Bone marrow (tissue), 2 donors: ENCODE data around the gene PLPPR1.

Experiments used
- DNase-seq, 2 donors: peaks; one replicate each; lab custom pipeline; 2025; lab: John Stamatoyannopoulos, UW

Gene PLPPR1

GRCh38 chr9:101209670-101210069 is 181.1 kb downstream of the PLPPR1 start:
- no peak for DNase-seq

DNA sequence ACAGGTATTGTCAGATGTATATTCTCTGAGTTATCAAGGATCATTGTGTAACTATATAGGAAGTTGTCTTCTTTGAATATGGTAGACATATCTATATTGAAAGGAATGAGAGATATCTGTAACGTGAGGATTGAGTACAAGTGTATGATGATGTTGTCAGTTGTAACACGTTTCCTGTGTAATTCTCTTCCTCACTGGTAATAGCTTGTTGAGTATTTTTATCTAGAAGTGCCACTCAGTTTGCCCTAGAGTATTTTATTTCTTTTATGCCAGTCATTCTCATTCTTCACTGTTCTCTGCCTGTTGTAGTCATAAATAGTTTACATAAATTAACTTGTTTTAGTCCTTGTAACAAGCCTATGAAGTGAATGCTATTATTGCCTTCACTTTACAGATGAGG is 184.1 kb downstream of the PLPPR1 start:
- no peak for DNase-seq

DNA sequence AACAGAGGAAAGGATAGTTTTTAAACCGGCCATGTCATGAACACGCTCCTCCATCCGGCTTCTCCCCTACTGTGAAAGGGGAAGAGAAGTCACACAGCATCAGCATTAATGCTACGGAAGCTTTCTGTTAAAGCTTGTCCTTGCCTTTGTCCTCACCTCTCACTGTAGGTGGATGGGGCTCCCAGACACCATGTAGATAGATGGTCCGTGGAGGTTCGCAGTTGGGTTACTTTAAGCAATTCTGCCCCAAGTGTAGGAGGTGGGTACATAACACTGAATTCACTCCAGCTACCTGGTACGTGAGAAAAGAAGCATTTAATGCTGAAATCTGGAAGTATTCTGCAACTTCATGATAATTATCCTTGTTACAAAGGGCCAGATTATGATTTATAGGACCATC is 190.5 kb downstream of the PLPPR1 start:
- no peak for DNase-seq

DNA sequence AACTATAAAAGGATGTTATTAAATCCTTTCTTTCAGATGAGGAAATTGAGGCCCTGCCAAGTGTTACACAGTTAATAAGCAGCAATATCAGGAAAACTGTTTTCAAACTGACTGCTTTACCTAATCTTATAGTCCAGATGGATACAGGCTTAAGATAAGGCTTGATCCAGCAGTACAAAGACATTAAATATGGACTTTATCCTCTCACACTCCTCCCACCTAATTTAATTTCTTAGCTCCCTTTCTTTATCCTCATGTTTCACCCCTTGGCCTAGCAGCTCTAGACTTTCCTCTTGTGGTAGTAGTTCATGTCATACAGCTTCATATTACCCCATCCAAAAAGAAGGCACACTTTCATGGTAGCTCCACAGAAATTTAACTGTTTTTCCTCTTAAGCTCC is 191.8 kb downstream of the PLPPR1 start:
- DNase-seq: no peak

DNA sequence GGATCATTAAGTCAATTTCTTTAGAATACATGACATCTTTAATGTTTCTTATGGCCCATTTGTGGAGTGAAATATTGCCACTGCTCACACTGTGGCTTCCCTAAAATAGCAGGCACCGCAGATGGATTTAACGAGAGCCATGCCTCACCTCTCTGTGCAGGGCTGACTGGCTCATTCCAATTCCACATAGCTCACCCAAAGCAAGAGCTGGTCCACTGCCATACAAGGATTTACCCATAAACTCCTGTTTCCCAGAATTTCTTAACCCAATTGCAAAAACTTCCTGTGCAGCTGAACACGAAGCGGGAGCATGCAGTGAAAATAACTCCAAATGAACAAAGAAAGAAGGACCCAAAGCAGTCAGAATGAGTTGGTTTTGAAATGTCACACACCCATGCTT is 196.7 kb downstream of the PLPPR1 start:
- no peak for DNase-seq

DNA sequence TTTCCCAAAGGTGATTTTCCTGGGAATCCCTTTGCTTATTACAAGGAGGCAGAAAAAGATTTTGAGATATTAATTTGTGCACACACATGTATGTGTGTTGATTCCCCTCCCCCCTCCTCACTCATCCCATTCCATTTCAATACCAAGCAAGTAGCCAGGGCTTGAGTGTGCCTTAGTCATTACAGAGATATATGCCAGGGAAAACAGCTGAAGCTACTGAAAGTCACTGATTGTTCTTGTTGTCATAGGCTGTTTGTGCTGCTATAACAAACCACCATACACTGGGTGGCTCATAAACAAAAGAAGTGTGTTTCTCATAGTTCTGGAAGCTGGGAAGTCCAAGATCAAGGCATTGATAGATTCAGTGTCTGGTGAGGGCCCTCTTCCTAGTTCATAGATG is 197.6 kb downstream of the PLPPR1 start:
- DNase-seq: no peak

DNA sequence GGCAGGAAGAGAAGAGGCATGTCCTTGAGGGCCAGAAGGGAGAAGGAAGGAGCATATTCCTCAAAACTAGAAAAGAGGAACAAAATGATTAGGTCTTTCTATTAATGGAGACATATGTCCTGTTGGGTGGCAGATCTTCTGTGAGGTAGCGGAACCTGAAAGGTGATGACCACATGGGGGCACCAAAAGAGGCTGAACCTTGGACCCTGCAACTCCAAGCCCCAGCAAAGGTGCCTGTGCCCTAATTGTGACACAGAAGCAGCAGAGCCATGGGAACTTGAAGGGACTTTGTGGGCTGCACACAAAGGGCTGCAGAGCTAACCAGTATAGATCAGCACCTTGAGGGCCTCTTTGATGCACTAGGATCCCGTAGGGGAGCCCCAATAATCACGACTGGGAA is 198.3 kb downstream of the PLPPR1 start:
- no peak for DNase-seq

GRCh38 chr9:101229606-101230005 is 201.1 kb downstream of the PLPPR1 start:
- DNase-seq: no peak

GRCh38 chr9:101232405-101232977 is 204.0 kb downstream of the PLPPR1 start:
- no peak for DNase-seq

GRCh38 chr9:101235105-101235866 is 206.8 kb downstream of the PLPPR1 start:
- no peak for DNase-seq

DNA sequence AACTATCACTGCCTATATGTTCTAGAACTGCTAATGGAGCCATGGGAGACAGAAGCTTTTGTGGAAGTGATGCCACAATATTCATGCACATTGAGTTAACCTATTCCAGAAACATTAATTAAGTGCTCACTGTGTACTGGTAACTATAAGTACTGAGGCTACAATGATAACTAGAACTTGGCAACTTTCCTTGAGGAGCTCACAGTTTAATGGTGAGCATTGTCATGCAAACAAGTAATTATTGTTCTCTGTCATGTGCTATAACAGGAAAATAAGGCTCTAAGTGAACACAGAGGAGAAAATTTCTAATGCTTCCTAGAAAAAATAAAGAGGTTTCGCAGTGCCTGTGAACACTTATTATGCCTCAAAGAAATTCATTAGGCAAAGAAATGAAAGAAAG is 214.1 kb downstream of the PLPPR1 start:
- no peak for DNase-seq

GRCh38 chr9:101246691-101247090 is 218.2 kb downstream of the PLPPR1 start:
- DNase-seq: no peak

DNA sequence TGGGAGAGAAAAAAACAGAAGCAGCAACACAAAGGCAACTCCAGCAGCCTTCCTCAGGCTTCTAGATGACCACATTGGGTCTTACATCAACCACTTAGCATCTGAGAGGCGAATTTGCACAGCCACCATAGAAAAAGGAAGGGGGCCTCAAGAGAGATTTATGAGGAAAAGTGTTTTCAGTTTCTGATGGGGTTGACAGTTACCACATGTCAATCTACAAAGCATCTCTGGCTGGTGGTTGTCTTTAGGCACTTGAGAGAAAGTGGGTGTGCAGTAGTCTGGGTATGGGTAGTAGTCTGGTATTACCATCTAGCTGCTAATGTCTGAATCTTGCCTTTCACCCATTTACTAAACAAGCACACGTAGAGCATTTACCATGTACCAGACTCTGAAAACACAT is 218.8 kb downstream of the PLPPR1 start:
- no peak for DNase-seq

GRCh38 chr9:101254733-101255433 is 226.4 kb downstream of the PLPPR1 start:
- DNase-seq: no peak

GRCh38 chr9:101264727-101265126 is 236.2 kb downstream of the PLPPR1 start:
- no peak for DNase-seq

DNA sequence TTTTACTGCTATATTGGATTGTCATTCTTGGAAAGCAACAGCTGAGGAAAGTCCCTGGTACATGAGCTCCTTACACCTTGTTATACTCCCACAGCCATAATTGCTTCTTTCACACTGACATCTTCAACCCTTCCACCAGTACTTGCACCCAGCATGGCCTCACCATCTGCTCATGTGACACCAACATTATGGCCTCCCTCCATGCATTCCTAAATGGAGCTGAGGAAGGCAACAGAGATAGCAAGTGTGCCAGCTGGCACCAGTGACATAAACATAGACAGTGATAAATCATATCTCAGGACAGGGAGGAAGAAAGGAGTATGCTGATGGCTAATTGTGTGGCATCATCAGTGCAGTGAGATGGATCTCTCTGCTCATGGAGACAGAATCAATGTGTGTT is 236.7 kb downstream of the PLPPR1 start:
- no peak for DNase-seq

GRCh38 chr9:101268426-101268825 is 239.9 kb downstream of the PLPPR1 start:
- DNase-seq: no peak

DNA sequence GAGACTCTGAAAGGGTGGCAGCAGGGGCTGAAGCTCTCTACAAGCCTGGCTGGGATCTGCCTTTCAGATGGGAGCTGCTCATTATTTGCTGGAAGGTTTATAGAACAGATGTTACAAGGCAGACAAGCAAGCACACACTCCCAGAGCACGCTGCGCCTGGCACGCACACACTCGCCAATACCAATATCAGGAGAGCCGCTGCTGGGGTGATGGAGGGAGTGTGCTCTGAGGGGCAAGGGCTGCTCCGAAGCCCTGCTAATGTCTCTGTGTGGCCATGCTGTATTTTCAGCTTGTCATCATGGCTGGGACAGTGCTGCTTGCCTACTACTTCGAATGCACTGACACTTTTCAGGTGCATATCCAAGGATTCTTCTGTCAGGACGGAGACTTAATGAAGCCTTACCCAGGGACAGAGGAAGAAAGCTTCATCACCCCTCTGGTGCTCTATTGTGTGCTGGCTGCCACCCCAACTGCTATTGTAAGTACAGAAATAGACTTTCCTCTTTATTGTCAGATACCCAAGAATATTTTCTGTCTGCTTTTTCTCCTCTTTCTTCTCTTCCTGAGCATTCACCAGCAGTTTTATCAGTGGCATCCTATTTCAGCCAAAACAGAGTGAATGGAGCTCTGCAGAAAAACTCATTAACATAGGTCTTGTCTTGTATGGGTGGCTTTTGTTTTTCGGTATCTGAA is 241.2 kb downstream of the PLPPR1 start:
- DNase-seq: no peak

- no peak for DNase-seq
Observed at GRCh38 chr9:101270302-101270701, 241.8 kb downstream of the PLPPR1 start.

DNA sequence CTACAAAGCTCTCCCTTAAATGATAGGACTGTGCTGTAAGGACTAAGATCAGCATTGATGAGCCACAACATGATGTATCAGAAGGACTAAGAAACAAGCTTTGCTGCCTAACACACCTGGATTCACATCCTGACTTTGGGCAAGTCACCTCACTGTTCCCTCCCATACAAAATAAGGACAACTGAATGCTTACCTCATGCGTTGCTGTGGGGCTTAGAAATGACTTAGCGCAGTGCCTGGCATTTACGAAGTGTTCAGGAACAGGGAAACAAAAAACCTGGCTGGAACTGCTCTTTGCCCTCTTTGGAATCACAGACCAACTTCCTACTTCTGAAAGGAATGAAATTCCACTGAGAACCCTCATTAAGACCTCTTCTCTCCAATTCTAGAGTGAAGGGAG is 242.6 kb downstream of the PLPPR1 start:
- DNase-seq: no peak

DNA sequence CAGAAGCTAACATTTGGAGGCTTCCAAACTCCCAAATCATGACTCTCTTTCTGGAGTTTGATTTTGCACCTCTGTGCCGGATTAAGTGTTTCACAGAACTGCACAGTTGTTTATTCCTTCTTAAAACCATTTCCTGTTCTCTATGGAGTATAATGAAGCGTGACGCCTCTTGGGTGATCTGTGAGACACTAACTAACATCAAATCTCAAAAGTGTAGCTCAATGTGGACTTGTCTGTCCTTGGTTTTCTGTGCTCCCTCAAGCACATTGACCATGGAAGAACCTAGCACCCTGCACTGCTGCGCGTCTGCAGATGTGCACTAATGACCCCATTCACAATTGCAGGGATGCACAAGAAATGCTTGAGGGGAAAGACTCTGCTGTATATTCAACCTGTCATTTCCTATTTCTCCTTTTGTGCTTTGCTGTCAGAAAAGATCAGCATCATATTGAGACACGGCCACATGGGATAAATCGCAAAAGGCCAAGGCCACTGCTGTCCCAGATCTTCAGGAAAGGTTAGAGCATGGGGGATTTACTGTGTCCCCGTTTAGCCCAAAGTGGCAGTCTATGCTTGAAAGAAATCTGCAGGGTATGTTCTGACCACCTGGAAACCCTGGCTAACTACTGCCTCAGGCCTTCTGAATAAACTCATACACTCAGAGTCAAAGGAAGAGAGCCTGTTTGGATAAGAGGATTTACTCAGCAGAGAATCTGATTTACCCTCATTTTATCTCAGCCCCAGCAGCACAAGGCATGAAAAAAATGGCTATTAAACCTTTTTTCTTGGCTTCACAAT is 246.6 kb downstream of the PLPPR1 start:
- no peak for DNase-seq

GRCh38 chr9:101275769-101276250 is 247.3 kb downstream of the PLPPR1 start:
- DNase-seq: no peak
